Activated CD4-positive, alpha-beta T cell treated with anti-CD3 and anti-CD28 coated beads for 36 hours (primary cell): Measurements from ENCODE around the gene FTSJ1. TPM values are rescaled to one million over a fixed set of nuclear protein-coding genes. Genes with fewer than 3 reads are reported as not detected.
"Not testable (repeated sequence)": the region's sequence is repeated elsewhere in the genome, so short reads cannot be mapped to it uniquely, and the experiment has no call there.

Experiments used
- ATAC-seq: fragments of 200-7000 bp; cut with Tn5 transposase; one replicate; pipeline ENCODE4 v1.10.0; 2021; ENCODE audit warnings: mild to moderate bottlenecking, moderate library complexity
- CTCF ChIA-PET: fragments of 350-600 bp; sonication (Branson Sonifier 250); formaldehyde crosslinking; loops from one replicate; lab custom pipeline; 2021; ENCODE audit warnings: antibody characterized with exemption; lab: Charles Lee
- POLR2A ChIA-PET: fragments of 350-600 bp; sonication (Branson Sonifier 250); formaldehyde crosslinking; loops from one replicate; lab custom pipeline; 2021; ENCODE audit warnings: antibody characterized with exemption, inconsistent platforms; lab: Charles Lee
- DNase-seq: peaks from one replicate; pipeline ENCODE4 v3.0.0-alpha.2; 2020
- H3K27ac Mint-ChIP-seq: one replicate; pipeline ENCODE4 v1.8.0; 2021; ENCODE audit warnings: mixed read lengths
- H3K27me3 Mint-ChIP-seq: one replicate; pipeline ENCODE4 v1.8.0; 2021; ENCODE audit warnings: mixed read lengths
- H3K36me3 Mint-ChIP-seq: one replicate; pipeline ENCODE4 v1.8.0; 2021; ENCODE audit warnings: low read depth, mixed read lengths
- H3K4me1 Mint-ChIP-seq: one replicate; pipeline ENCODE4 v1.8.0; 2021; ENCODE audit warnings: mixed read lengths
- H3K4me3 Mint-ChIP-seq: one replicate; pipeline ENCODE4 v1.8.0; 2021; ENCODE audit warnings: mild to moderate bottlenecking, moderate library complexity, mixed read lengths
- H3K9me3 Mint-ChIP-seq: one replicate; pipeline ENCODE4 v1.8.0; 2021; ENCODE audit warnings: low read depth, mixed read lengths
- intact Hi-C, 2 experiments: fragments of 100-400 bp; cut with DNase I in 1 of 2; cut with micrococcal nuclease in 1 of 2; formaldehyde crosslinking; loops; one replicate each; pipeline versions ENCODE4 v1.14.2 to v1.15.1; 2022 to 2024; cut with DNase I, micrococcal nuclease
- total RNA-seq, 2 experiments: library from RNA; stranded (reverse); gene quantifications; one replicate each; pipeline ENCODE4 v1.2.3, GENCODE V29; 2021

The FTSJ1 gene
- total RNA-seq, 2 experiments from 2014 or later, result 73.0 to 93.7 TPM

- intact Hi-C loops, result loop anchor here (5.0 kb wide), 3 partner anchors 46 to 279 kb away; partner anchors contain the start of genes FTSJ1 (in 1 of the 2), HDAC6 (in 1 of the 2) and WDR13 (in 1 of the 2)
- Mint-ChIP-seq H3K36me3 (peaks cover 27% of the 10 kb centered on the region), H3K27me3 (no peaks in the 10 kb centered on the region), H3K27ac (peak overlapping the region; percentile 10), H3K9me3 (no peaks in the 10 kb centered on the region), H3K4me1 (peaks cover 15% of the 10 kb centered on the region), H3K4me3 (peak overlapping the region; percentile 51)
- DNase-seq, result no peak
- no peak for ATAC-seq
- ChIA-PET POLR2A (no interaction called here), CTCF (no interaction called here)
Measured at GRCh38 chrX:48523682-48524081, 47.7 kb downstream of the FTSJ1 start.

- H3K27ac Mint-ChIP-seq, H3K9me3 Mint-ChIP-seq, H3K4me1 Mint-ChIP-seq, DNase-seq, H3K27me3 Mint-ChIP-seq, CTCF ChIA-PET, intact Hi-C loops, ATAC-seq, H3K4me3 Mint-ChIP-seq: not testable (repeated sequence)
- H3K36me3 Mint-ChIP-seq, result peaks cover 30% of the 10 kb centered on the region
- POLR2A ChIA-PET, result interaction anchor here (0.6 kb wide), 1 partner anchor 14 kb away, joined by 4 read pairs; the partner anchor contains the start of gene TBC1D25
Measured at GRCh38 chrX:48525853-48526252, 49.9 kb downstream of the FTSJ1 start.

- Mint-ChIP-seq H3K4me1 (peaks cover 8% of the 10 kb centered on the region), H3K27me3 (no peaks in the 10 kb centered on the region), H3K9me3 (no peaks in the 10 kb centered on the region), H3K27ac (no peak overlapping the region), H3K36me3 (peaks cover 23% of the 10 kb centered on the region), H3K4me3 (no peak overlapping the region)
- no peak for DNase-seq
- no peak for ATAC-seq
- intact Hi-C loops, result no loop called here
- ChIA-PET CTCF (interaction anchor here (1.1 kb wide), 1 partner anchor 9 kb away, joined by 3 read pairs; no protein-coding TSS in a partner anchor), POLR2A (no interaction called here)
Measured at GRCh38 chrX:48530736-48531135, 54.7 kb downstream of the FTSJ1 start.

GRCh38 chrX:48531358-48531959 is 55.5 kb downstream of the FTSJ1 start:
- Mint-ChIP-seq H3K27me3 (no peaks in the 10 kb centered on the region), H3K36me3 (peaks cover 17% of the 10 kb centered on the region), H3K27ac (peak overlapping the region; percentile 84), H3K4me1 (peaks cover 8% of the 10 kb centered on the region), H3K9me3 (no peaks in the 10 kb centered on the region), H3K4me3 (no peak overlapping the region)
- POLR2A ChIA-PET, result interaction anchor here (0.6 kb wide), 1 partner anchor 47 kb away, joined by 7 read pairs; no protein-coding TSS in a partner anchor
- intact Hi-C loops, result no loop called here
- CTCF ChIA-PET, result interaction anchor here (0.6 to 1.1 kb wide), 2 partner anchors 8 to 442 kb away, joined by 3 read pairs; no protein-coding TSS in a partner anchor
- ATAC-seq, result peak; percentile 85
- no peak for DNase-seq

- peak overlapping the region; percentile 84 for H3K27ac Mint-ChIP-seq
- peaks cover 11% of the 10 kb centered on the region for H3K36me3 Mint-ChIP-seq
- POLR2A ChIA-PET, result interaction anchor here (0.6 kb wide), 1 partner anchor 46 kb away, joined by 7 read pairs; no protein-coding TSS in a partner anchor
- DNase-seq (no peak), ATAC-seq (no peak)
- CTCF ChIA-PET, result no interaction called here
- H3K4me3 Mint-ChIP-seq, result no peak overlapping the region
- intact Hi-C loops, result no loop called here
- H3K9me3 Mint-ChIP-seq, result no peaks in the 10 kb centered on the region
- peaks cover 8% of the 10 kb centered on the region for H3K4me1 Mint-ChIP-seq
- no peaks in the 10 kb centered on the region for H3K27me3 Mint-ChIP-seq
Measured at GRCh38 chrX:48532161-48532560, 56.2 kb downstream of the FTSJ1 start.

GRCh38 chrX:48533165-48533564 is 57.2 kb downstream of the FTSJ1 start:
- POLR2A ChIA-PET, result interaction anchor here (0.5 kb wide), 1 partner anchor 44 kb away, joined by 3 read pairs; no protein-coding TSS in a partner anchor
- H3K27ac Mint-ChIP-seq, result no peak overlapping the region

More at GRCh38 chrX:48533165-48533564, 57.2 kb downstream of the FTSJ1 start:
- intact Hi-C loops, result no loop called here
- ATAC-seq, result peak; percentile 31
- Mint-ChIP-seq H3K9me3 (no peaks in the 10 kb centered on the region), H3K36me3 (peaks cover 9% of the 10 kb centered on the region), H3K4me1 (peaks cover 8% of the 10 kb centered on the region), H3K27me3 (no peaks in the 10 kb centered on the region), H3K4me3 (no peak overlapping the region)
- DNase-seq, result no peak
- CTCF ChIA-PET, result no interaction called here

Other genes with a start within 250 kb of the FTSJ1 start
- gene SSX1, start 220.8 kb upstream of the FTSJ1 start, total RNA-seq, result not detected
- not detected for gene SSX3, start 119.5 kb upstream of the FTSJ1 start, total RNA-seq
- not detected for gene SSX4, start 92.7 kb upstream of the FTSJ1 start, total RNA-seq
- gene SSX4B, start 64.2 kb upstream of the FTSJ1 start, total RNA-seq, result not detected
- 10 to 100 TPM; 83.5 to 98.1 TPM for gene SLC38A5, start 5.9 kb upstream of the FTSJ1 start, total RNA-seq
- gene PORCN, start 32.8 kb downstream of the FTSJ1 start, total RNA-seq, result 1 to 10 TPM; 6.9 to 9.0 TPM
- gene EBP, start 45.6 kb downstream of the FTSJ1 start, total RNA-seq, result 100 to 1,000 TPM; 137 to 140 TPM
- gene TBC1D25, start 63.5 kb downstream of the FTSJ1 start, total RNA-seq, result 10 to 100 TPM; 13.2 to 15.2 TPM
- 100 to 1,000 TPM; 164 to 202 TPM for gene RBM3, start 98.3 kb downstream of the FTSJ1 start, total RNA-seq
- 10 to 100 TPM; 27.2 to 39.4 TPM for gene WDR13, start 121.3 kb downstream of the FTSJ1 start, total RNA-seq
- gene WAS, start 207.6 kb downstream of the FTSJ1 start, total RNA-seq, result 100 to 1,000 TPM in 1 of 2 experiments, 10 to 100 TPM in 1; 85.9 to 102 TPM
- gene SUV39H1, start 220.5 kb downstream of the FTSJ1 start, total RNA-seq, result 10 to 100 TPM; 30.8 to 31.7 TPM